AG10803 (cell line): Measurements from ENCODE around the gene ALPG.
"Not testable (repeated sequence)": the region's sequence is repeated elsewhere in the genome, so short reads cannot be mapped to it uniquely, and the experiment has no call there.

Experiments used
- DNase-seq: peaks from one replicate; pipeline ENCODE4 v3.0.0; 2010; ENCODE audit warnings: low read depth
- H3K4me3 ChIP-seq: 2 replicates; pipeline ENCODE4 v1.5.1; 2011; ENCODE audit warnings: mild to moderate bottlenecking, low read length, control low read depth
- TF ChIP-seq, protein P1 (sequence below): conservative IDR thresholded peaks from 2 replicates; pipeline ENCODE4 v1.5.1; 2011; ENCODE audit warnings: mild to moderate bottlenecking, low read length, control low read depth, inconsistent platforms

The ALPG gene

DNA sequence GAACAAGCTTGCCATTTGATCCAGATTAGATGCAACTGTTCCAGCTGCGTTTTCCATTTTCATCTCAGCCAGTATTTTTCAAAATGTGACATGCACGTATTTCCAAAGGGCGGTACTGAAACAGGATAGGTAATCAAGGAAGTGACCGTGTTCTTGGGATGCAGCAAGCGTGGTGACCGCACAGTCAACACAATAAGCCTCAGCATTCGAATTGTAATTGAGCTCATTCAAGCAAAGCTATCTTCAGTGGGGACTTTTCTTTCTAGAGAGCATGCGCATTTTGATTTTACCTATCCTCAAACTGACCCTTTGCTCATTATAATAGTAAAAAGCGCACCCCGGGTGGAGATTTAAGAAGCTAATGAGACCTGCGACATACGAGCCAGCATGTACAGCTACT is 31.5 kb upstream of the ALPG start:
- TF ChIP-seq, protein P1, sequence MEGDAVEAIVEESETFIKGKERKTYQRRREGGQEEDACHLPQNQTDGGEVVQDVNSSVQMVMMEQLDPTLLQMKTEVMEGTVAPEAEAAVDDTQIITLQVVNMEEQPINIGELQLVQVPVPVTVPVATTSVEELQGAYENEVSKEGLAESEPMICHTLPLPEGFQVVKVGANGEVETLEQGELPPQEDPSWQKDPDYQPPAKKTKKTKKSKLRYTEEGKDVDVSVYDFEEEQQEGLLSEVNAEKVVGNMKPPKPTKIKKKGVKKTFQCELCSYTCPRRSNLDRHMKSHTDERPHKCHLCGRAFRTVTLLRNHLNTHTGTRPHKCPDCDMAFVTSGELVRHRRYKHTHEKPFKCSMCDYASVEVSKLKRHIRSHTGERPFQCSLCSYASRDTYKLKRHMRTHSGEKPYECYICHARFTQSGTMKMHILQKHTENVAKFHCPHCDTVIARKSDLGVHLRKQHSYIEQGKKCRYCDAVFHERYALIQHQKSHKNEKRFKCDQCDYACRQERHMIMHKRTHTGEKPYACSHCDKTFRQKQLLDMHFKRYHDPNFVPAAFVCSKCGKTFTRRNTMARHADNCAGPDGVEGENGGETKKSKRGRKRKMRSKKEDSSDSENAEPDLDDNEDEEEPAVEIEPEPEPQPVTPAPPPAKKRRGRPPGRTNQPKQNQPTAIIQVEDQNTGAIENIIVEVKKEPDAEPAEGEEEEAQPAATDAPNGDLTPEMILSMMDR = no peak
- H3K4me3 ChIP-seq = no peak overlapping the region
- DNase-seq = no peak

- no peak for DNase-seq
- TF ChIP-seq, protein P1 = no peak
- H3K4me3 ChIP-seq = no peak overlapping the region
Measured at GRCh38 chr2:232376260-232376659, 30.4 kb upstream of the ALPG start.

DNA sequence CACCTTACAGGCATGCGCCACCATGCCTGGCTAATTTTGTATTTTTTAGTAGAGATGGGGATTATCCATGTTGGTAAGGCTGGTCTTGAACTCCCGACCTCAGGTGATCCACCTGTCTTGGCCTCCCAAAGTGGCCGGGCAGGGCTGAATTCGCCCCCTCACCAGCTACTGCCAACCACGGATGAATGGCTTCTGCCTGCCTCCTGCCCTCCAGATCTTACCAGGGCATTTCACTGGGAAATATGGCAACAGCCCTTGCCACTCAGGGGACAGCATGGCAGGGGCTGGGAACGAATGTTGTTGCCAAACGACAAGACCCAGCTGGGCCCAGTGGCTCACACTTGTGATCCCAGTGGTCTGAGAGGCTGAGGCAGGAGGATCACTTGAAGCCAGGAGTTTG is 29.9 kb upstream of the ALPG start:
- TF ChIP-seq, protein P1 = no peak
- H3K4me3 ChIP-seq = no peak overlapping the region
- DNase-seq = no peak

DNA sequence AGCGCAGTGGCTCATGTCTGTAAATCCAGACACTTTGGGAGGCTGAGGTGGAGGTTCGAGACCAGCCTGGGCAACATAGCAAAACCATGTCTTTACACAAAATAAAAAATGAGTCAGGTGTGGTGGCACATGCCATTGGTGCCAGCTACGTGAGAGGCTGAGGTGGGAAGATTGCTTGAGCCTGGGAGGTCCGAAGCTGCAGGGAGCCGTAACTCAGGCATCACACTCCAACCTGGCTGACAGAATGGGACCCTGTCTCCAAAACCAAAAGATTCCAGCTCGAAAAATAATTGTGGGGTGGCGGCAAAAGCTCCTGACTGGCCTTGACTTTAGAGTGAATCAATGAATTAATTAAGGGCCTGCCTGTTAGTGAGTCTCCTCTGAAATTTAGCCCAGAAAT is 29.3 kb upstream of the ALPG start:
- H3K4me3 ChIP-seq = no peak overlapping the region
- TF ChIP-seq, protein P1 = no peak
- DNase-seq = no peak

DNA sequence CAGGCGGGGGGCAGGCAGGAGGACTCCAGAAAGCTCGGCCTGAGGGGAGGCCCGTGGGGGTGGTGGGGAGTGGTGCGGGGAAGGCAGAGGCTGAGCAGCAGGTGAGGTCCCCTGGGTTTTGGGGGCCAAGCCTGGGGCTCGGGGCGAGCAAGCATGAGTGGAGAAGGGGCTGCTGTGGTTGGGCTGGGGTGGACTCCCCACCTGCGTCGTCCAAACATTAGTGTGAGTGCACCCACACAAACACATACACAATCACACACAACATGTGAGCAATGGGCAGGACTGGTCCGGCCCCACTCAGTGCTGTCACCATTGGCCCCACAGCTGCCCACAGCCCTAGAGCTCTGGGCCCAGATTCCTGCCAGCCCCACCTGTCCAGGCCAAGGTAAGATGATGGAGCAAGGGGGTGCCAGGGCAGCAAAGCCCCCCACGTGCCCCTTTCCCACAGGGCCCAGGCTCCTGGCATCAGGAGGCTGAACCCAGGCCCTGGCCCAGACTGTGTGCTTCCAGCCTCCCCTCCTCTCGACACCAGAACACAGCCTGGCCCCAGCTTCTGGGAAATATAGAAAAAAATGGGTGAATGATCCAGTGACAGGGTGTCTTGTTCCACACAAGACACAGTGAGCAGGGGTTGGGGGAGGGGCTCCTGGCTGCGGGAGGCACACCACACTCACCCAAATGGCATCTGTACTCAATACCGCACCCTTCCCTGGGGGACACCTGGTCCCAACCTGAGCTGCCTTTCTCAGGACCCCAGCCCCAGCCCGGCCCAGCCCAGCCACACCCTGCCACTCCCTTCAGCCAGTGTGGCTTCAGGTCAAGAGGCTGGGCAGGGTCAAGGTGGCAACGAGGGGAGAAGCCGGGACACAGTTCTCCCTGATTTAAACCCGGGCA is 28.6 kb upstream of the ALPG start:
- TF ChIP-seq, protein P1 = no peak
- H3K4me3 ChIP-seq = no peak overlapping the region
- DNase-seq = no peak

DNA sequence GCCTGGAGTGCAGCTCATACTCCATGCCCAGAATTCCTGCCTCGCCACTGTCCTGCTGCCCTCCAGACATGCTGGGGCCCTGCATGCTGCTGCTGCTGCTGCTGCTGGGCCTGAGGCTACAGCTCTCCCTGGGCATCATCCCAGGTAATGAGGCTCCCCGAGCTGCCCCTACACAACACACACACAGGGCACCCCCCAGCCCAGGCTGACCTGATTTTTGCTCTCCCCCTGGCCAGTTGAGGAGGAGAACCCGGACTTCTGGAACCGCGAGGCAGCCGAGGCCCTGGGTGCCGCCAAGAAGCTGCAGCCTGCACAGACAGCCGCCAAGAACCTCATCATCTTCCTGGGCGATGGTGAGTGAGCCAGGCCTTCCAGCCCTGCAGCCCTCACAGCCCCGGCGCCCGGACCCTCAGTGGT is 27.9 kb upstream of the ALPG start, which contains the start of gene ALPP:
TSS of gene ALPP (plus strand) at position 17 of the 417 bp plus-strand sequence. CDS start at position 69, 52 bp downstream.
- not testable (repeated sequence) for H3K4me3 ChIP-seq, DNase-seq

DNA sequence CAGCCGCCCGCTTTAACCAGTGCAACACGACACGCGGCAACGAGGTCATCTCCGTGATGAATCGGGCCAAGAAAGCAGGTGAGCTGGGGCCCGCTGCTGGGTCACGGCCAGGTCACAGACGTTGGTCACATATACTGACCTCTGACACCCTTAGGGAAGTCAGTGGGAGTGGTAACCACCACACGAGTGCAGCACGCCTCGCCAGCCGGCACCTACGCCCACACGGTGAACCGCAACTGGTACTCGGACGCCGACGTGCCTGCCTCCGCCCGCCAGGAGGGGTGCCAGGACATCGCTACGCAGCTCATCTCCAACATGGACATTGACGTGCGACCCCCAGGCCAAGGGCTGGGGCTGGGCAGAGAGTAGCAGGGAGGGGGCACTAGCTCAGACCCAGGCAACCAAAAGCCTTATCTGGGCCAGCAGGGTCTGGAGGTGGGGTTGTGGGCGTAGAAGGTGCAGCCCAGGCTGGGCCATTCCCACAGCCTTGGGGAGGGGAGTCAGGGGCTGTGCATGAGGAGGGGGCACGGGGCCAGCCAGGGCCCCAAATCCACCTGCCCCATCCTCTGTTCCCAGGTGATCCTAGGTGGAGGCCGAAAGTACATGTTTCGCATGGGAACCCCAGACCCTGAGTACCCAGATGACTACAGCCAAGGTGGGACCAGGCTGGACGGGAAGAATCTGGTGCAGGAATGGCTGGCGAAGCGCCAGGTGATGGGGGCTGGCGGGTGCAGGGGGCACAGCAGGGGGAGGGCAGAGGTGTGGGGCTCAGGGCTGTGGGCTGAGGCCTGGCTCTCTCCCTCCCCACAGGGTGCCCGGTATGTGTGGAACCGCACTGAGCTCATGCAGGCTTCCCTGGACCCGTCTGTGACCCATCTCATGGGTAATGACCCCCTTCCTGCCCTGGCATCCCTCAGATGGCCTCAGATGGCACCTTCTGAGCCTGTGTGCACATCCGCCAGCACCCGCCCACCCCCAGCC is 26.7 kb upstream of the ALPG start:
- not testable (repeated sequence) for H3K4me3 ChIP-seq, DNase-seq

DNA sequence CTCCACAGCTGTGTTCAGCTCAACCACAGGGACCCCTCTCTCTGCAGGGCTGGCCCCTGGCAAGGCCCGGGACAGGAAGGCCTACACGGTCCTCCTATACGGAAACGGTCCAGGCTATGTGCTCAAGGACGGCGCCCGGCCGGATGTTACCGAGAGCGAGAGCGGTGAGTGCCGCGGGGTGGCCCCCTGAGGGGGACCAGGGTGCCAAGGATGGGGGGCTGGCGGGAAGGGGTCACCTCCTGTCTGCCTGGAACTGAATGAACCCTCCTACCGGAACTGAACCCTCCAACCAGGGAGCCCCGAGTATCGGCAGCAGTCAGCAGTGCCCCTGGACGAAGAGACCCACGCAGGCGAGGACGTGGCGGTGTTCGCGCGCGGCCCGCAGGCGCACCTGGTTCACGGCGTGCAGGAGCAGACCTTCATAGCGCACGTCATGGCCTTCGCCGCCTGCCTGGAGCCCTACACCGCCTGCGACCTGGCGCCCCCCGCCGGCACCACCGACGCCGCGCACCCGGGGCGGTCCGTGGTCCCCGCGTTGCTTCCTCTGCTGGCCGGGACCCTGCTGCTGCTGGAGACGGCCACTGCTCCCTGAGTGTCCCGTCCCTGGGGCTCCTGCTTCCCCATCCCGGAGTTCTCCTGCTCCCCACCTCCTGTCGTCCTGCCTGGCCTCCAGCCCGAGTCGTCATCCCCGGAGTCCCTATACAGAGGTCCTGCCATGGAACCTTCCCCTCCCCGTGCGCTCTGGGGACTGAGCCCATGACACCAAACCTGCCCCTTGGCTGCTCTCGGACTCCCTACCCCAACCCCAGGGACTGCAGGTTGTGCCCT is 25.2 kb upstream of the ALPG start:
- not testable (repeated sequence) for DNase-seq, H3K4me3 ChIP-seq
